ENCODE results near the gene ZSCAN2. TPM values are rescaled to one million over a fixed set of nuclear protein-coding genes. Genes with fewer than 3 reads are reported as not detected.

Gene ZSCAN2
- total RNA-seq, 1 donor from 2014 or later, result 8.5 TPM

GRCh38 chr15:84658080-84658787, 57.4 kb downstream of the ZSCAN2 start, which contains the start of gene NMB:
TSS of gene NMB (minus strand) at chr15:84658199. CDS start at chr15:84658152, 47 bp downstream.
- intact Hi-C loops (cut with DNase I), result loop anchor here (5.0 kb wide), 1 partner anchor 656 kb away; no protein-coding TSS in a partner anchor
- peak; percentile 58 for ATAC-seq
- peak; percentile 85 for DNase-seq (ENCODE audit: low spot score)

GRCh38 chr15:84658788-84659411, 58.1 kb downstream of the ZSCAN2 start:
- ATAC-seq (no peak), DNase-seq (ENCODE audit: low spot score) (no peak)
- intact Hi-C loops (cut with DNase I), result loop anchor here (5.0 kb wide), 1 partner anchor 657 kb away; no protein-coding TSS in a partner anchor

- DNase-seq (ENCODE audit: low spot score), result no peak
These were observed 59.3 kb downstream of the ZSCAN2 start for GRCh38 chr15:84659904-84660781.

GRCh38 chr15:84661001-84661400, 60.2 kb downstream of the ZSCAN2 start:
- ATAC-seq (no peak), DNase-seq (ENCODE audit: low spot score) (no peak)
- intact Hi-C loops (cut with DNase I), result no loop called here

More at GRCh38 chr15:84659904-84660781, 59.3 kb downstream of the ZSCAN2 start:
- ATAC-seq, result no peak
- intact Hi-C loops (cut with DNase I), result loop anchor here (5.0 kb wide), 1 partner anchor 658 kb away; no protein-coding TSS in a partner anchor

GRCh38 chr15:84666373-84666772, 65.6 kb downstream of the ZSCAN2 start:
- ATAC-seq (no peak), DNase-seq (ENCODE audit: low spot score) (no peak)
- intact Hi-C loops (cut with DNase I), result no loop called here

GRCh38 chr15:84668221-84668982, 67.6 kb downstream of the ZSCAN2 start:
- no peak for ATAC-seq
- no peak for DNase-seq (ENCODE audit: low spot score)
- intact Hi-C loops (cut with DNase I), result no loop called here

GRCh38 chr15:84669726-84670125, 68.9 kb downstream of the ZSCAN2 start:
- ATAC-seq (no peak), DNase-seq (ENCODE audit: low spot score) (no peak)
- intact Hi-C loops (cut with DNase I), result no loop called here

GRCh38 chr15:84671211-84671610, 70.4 kb downstream of the ZSCAN2 start:
- peak; percentile 74 for ATAC-seq
- intact Hi-C loops (cut with DNase I), result no loop called here

More at GRCh38 chr15:84671211-84671610, 70.4 kb downstream of the ZSCAN2 start:
- no peak for DNase-seq (ENCODE audit: low spot score)

Other genes starting within 250 kb of the ZSCAN2 start
- 29.5 TPM for gene WDR73, start 53.3 kb downstream of the ZSCAN2 start, total RNA-seq
- 15.4 TPM for gene NMB, start 57.2 kb downstream of the ZSCAN2 start, total RNA-seq
- gene SEC11A, start 115.1 kb downstream of the ZSCAN2 start, total RNA-seq, result 119 TPM
- gene ZNF592, start 147.6 kb downstream of the ZSCAN2 start, total RNA-seq, result 34.8 TPM
- gene ALPK3, start 216.3 kb downstream of the ZSCAN2 start, total RNA-seq, result 7.2 TPM